Effector CD8-positive, alpha-beta T cell (primary cell): ENCODE measurements around the gene ADGRD1.

ENCODE experiments used
- DNase-seq: peaks from one replicate; lab custom pipeline; 2025; lab: John Stamatoyannopoulos, UW

The ADGRD1 gene

DNA sequence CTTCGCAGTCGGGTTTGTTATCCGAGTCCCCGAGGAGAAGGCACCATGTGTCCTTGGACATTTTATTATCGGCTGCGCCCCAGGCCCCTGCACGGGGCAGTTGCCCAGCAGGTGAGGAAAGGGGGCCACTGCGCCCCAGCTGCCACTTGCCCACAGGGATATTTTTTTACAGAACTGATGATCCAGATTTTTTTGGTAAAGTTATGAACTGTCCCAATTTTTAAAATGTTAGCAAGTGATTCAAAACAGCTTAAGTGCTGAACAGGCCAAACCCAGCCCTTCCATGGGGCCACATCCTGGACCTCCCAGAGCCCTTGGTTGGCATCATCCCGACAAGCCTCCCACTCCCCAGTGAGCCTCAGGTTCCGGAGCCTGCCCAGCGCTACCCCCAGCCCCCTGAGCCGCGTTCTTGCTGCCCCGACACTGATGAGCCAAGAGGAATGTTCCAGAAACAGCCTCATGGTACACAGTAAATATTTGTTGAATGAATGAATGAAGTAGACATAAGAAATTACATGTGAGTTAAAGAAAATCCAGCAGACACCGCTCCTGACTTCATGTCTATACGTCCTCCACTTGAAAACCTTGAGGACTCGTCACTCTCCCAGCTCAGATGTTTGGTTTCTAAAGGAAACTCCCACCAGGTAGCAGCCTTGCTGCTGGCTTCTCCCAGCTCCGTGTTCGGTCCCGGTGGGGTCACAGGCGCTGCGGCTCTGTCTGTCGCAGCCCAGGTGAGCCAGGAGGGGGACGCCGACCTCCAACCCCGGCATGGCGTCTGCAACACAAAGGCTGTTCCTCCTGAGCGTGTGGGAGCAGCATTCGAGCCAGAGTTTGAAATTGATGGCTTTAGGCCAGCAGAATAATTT is 88.5 kb downstream of the ADGRD1 start:
- DNase-seq: no peak

DNA sequence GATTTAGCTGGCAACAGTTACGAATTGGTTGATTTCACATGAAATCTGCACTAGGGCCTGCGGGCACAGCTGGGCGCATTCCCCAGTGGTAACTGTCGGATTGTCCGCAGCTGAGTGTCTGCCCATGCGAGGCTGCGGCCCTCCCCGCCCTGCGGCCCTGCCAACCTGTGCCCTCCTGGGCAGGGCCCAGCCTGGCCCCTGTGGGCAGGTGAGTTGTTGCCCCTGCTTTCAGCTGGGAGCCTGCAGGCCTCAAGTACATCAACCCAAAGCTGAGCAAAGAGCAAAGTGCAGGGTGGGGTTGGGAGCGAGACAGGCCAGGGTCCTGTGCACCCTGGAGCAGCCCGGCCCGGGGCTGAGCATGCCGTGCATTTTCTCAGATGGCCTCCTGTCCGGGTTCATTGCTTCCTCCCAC is 89.1 kb downstream of the ADGRD1 start:
- no peak for DNase-seq

DNA sequence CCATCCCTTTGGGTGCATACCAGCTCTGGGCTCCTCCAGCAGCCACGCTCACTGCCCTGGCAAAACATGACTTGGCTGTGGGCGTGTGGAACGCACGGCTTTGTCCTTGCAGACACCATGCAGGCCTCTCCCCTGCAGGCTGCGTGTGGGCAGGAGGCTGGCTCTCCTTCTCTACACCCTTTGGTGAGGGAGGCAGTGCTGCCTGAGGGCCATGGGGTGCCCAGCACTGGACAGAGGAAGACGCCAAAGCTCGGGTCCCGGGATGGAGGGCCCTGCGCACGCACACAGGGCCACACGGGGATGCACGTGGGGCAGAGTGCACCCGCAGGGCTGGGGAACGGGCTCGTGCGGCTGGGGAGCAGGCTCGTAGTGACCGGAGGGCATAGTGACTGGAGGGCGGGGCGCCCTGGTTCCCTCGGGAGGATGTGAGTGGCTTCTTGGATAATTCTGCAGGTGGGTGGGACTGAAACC is 89.7 kb downstream of the ADGRD1 start:
- no peak for DNase-seq

DNA sequence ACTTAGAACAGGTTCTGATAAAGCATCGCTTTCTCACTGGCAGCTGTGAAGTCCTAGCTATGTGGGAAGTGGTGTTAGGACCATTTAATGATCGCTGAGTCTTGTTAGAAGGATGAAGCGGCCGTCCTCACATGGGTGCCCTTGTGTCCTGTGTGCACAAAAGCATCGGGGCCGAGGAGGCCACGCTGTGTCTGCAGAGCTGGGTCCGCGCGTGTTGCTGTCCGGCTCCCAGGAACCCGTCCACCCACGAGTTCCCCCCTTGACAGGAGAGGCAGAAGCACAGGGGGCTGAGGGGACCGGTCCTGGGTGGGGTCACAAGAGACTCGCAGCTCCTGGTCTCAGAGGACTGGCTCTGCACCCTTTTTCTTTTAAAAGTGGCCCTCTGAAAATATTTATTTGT is 90.4 kb downstream of the ADGRD1 start:
- no peak for DNase-seq

DNA sequence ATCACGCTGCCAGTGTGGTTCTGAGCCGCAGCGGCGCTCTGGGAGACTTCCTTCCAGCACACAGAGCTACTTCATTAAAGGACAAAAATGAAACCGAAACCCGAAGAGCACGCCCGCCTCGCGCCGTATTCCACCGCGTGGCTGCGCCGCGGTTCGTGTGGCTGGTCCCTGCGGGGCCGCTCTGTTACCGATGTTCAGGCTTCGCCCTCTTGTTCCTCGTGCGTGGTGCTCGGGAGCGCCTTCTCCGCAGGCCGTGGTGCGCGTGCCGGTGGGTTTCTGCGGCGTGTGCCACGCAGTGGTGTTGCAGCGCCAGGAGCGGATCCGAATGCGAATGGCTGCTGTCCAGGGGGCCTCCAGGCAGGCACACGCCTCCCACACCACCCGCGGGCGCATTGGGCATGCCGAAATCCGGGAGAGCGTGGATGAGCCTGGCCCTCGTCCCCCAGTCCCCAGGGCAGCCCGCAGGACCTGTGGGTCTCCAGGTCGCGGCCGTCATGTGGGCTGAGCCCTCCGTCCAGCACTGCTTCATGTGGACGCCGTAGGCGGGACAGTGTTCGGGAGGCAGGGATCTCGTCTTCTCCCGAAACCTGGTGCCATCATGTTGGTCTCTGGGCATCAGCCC is 91.2 kb downstream of the ADGRD1 start:
- DNase-seq: no peak

DNA sequence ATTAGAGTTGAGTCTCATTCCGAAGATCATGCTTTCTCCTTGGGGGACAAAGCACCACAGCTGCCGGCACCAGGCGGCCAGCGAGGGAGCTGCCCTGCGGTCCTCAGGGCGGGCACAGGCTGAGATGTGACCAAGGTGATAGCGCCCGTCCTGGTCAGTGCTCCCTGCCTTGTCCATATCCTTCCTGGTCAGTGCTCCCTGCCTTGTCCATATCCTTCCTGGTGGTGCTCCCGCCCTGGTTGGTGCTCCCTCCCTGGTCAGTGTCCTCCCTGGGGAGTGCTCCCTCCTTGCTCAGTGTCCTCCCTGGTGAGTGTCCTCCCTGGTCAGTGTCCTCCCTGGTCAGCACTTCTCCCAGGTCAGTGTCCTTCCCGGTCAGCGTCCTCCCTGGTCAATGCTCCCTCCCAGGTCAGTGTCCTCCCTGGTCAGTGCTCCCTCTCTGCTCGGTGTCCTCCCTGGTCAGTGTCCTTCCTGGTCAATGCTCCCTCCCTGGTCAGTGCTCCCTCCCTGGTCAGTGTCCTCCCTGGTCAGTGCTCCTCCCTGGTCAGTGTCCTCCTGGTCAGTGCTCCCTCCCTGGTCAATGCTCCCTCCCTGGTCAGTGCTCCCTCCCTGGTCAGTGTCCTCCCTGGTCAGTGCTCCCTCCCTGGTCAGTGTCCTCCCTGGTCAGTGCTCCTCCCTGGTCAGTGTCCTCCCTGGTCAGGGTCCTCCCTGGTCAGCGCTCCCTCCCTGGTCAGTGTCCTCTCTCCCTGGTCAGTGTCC is 92.2 kb downstream of the ADGRD1 start:
- DNase-seq: no peak

DNA sequence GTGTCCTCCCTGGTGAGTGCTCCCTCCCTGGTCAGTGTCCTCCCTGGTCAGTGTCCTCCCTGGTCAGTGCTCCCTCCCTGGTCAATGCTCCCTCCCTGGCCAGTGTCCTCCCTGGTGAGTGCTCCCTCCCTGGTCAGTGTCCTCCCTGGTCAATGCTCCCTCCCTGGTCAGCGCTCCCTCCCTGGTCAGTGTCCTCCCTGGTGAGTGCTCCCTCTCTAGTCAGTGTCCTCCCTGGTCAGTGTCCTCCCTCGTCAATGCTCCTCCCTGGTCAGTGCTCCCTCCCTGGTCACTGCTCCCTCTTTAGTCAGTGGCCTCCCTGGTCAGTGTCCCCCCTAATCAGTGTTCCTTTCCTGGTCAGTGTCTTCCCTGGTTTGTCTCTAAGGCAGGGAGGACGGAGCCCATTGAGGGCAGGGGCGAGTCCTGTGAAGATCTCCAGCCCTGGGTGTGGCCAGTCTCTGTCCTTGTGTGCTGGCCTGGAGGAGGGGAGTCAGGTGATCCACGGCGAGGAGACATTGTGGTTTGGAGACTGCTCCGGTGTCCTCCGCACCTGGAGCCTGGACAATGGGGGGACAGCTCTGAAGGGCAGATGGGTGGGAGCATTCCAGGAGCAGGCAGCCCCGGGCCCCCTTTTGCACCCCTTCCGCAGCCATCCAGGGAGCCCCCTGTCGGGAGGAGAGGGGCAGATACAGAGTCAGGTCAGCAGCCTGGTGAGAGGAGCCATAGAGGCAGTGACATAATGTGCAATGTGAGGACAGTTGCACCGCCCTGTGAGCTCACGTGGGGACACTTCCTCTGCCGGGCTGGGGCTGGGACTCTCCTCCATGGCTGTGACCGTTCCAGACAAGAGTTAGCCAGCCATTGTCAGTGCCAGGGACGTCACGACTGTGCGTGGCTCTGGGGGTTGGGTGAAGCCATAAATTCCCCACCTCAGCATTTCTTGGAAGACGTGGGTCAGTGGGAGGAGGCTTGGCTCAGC is 93.4 kb downstream of the ADGRD1 start:
- no peak for DNase-seq

DNA sequence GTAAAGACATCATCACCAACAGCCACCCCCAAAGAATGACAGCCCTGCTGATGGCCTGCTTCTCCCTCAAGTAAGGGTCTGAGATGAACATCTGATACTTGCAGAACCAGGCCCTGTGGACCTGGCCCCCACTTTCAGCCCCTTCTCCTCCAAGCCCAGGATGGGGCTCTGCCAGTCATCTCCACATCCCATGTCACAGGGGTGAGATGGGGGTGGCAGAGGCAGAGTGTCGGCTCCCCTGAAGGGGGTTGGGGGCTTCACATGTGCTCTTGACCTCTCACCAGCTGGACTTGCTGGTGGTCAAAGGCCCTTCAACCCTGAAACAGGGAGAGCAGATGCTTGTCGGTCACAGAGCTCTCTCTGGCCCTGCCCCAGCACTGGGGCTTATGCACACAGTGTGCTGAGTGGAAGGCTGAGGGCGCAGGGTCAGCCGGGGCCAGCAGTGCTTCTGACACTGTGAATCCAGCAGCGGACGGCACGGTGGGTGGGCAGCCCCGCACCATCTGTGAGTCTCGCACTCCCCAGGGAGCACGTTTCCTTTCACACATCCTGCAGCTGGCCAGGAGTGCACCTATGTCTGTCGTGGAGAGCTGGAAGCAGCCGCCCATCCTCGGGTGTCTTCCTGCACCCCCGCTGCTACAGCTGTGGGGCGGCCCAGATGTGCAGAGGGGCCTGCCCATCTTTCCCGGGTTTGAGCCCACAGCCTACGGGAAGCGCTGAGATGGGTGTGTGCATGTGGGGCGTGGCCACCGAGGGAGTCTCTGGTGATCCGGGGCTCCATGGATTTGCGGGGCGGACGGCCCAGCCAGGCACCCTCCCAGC is 94.3 kb downstream of the ADGRD1 start:
- no peak for DNase-seq

DNA sequence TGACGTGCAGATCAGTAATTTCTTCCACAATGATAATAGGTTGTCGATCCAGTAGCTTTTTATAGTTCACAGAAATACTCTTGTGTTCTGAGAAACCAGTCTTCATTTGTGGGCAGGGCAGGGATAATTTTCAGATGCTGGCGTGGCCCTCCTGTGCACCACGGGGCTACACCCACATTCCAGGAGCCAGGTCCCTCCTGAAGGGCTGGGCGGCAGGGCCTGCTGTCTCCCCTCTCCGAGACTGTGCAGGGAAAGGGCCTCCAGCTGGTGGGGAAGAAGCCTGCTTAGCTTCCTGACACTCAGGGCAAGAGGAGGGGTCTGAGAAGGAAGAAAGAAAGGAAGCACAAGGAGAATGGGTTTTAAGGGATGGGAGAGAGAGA is 94.9 kb downstream of the ADGRD1 start:
- no peak for DNase-seq

DNA sequence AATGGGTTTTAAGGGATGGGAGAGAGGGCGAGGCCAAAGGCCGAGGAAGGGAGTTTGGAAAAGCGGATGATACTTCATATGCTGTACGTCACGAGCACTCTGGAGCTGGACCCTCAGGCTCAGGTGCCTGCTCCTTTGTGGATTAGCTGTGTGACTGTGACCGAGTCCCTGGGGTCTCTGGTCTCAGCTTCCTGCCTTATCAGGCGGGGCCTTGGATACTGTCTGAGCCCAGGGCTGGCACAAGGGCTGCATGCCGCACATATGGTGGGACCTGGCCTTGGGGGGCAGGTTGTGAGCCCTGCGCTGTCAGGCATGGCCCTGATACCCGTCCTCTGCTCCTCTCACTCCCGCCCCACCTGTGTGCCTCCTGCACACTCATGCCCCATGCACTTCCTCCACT is 95.3 kb downstream of the ADGRD1 start:
- no peak for DNase-seq

DNA sequence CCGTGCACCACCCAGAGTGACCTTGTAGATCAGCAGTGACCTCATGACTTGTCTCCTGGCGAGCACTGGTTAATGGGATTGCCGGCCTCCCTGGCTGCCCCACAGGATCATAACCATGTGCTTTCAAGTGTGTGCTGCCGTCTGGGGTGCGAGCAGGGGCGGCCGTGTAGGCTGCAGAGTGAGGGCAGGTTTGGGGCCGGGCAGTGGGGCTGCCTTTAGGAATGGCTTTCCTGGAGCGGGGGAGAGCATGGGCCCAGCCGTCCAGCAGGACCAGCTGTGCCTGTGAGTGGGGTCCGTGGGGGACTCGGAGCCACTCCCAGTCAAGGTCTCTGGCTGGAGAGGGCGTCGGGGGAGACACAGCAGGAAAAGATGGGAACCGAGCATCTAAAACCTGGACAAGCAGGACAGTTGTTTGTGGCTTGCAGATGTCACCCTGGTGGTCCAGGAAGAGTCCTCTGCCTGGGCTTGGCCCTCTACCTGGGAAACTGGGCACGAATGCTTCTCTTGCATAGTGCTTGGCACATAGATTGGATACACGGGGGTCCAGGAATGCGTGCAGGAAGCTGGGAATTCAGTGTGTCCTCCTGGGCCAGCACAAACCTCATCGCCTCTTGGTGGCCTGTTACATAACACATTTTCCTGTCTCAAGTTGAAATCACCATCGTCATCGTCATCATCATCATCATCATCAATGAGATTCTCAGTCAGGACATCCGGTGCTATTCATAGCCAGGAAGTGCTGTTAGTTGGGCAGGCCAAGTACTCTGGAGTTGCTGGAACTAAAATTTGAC is 96.0 kb downstream of the ADGRD1 start:
- no peak for DNase-seq

DNA sequence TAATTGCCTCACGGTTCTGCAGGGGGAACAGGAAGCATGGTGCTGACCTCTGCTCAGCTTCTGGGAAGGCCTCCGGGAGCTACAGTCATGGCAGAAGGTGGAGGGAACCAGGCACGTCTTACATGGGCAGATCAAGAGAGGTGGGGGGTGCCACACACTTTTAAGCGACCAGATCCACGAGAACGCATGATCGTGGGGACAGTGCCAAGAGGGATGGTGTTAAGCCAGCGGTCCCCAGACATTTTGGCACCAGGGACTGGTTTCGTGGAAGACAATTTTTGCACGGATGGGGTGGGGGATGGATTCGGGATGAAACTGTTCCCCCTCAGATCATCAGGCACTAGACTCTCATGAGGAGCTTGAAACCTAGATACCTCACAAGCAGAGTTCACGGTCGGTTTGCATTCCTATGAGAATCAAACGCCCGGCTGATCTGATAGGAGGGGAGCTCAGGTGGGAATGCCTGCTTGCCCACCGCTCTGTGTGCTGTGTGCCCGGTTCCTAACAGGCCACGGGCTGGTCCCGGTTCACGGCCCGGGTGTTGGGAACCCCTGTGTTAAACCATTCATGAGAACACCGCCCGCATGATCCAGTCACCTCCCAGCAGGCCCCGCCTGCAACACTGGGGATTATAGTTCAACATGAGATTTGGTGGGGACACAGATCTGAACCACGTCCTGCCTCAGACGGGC is 96.9 kb downstream of the ADGRD1 start:
- no peak for DNase-seq

DNA sequence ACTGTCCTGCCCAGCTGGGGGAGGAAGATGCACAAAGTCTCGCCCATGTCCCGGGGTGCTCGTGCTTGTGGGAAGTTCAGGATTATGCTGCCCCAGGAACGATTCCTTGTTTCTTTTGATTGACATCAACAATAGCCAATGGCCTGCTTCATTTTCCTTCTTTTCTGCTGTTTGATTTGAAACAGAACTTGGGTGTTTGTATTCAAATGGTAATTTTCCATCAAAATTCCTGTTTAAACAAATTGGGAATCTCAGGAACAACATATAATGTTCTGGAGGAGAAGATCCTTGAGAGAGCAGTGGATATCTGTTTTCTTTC is 97.4 kb downstream of the ADGRD1 start:
- no peak for DNase-seq

DNA sequence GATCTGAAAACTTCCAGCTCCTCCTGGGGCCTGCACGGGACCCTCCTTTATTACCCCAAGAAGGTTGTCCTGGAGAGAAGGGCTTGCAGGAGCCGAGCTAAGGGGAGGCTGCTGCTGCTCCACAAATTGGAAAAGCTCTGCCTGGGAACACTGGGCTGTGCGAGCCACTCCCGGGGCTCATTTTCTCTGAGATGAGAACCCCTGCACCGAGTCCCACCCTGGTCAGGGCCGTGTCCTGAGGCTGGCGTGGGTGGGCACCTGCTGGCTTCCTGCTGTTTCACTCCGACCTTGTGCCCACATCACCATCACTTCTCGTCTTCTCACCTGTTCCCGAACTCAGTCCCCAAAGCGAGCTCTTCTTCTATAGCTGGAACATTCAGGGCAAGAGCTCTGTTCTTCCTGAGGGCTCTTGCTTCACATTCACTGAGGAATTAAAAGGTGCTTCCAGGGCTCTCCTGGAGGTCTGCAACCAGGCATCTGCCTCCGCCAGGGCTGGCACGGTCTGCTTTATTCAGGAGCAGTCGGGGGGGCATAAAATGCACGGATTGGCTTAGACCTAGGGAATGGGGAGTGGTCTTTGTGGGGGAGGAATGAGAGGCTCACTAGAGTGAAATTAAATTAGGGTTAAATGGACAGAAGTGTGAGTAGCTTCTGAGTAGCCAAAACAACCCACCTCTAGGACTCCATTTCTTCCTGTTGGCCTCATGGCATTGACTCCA is 98.5 kb downstream of the ADGRD1 start:
- DNase-seq: no peak

DNA sequence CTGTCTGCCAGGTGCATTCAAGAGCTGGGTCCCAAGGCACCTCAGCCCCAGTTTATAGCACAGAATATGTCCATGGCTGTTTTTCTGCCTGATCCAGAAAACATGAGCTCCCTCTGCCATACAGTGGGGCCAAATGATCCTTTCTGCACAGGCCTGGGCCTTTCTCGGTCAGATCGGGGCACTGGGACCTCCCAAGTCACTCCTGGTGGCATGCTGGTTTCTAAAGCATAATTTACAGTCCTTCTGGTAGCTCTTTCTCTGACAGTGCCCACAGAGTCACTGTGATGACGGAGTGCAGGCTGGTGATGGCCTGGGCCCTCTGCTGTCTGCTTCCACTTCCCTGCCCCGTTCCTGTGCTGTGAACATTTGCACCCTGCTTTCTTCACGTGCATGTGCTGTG is 99.2 kb downstream of the ADGRD1 start:
- DNase-seq: no peak

DNA sequence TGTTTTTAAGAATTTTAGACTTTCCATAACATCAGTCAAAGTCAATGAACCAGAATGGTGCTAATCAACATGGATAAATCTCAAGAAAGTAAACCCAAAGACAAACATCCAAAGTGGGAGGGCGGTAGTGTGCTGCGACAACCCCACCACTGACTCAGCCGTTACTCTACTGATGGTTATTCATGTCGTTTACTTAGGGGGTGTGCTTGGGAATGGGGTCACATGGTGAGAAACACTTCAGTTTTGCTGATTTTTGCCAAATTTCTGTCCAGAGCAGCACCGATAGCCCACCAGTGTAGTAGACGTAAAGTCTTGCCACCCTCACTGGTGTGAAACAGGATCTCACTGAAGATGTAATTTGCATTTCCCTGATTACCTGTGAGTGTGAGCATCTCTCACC is 99.9 kb downstream of the ADGRD1 start:
- DNase-seq: no peak

DNA sequence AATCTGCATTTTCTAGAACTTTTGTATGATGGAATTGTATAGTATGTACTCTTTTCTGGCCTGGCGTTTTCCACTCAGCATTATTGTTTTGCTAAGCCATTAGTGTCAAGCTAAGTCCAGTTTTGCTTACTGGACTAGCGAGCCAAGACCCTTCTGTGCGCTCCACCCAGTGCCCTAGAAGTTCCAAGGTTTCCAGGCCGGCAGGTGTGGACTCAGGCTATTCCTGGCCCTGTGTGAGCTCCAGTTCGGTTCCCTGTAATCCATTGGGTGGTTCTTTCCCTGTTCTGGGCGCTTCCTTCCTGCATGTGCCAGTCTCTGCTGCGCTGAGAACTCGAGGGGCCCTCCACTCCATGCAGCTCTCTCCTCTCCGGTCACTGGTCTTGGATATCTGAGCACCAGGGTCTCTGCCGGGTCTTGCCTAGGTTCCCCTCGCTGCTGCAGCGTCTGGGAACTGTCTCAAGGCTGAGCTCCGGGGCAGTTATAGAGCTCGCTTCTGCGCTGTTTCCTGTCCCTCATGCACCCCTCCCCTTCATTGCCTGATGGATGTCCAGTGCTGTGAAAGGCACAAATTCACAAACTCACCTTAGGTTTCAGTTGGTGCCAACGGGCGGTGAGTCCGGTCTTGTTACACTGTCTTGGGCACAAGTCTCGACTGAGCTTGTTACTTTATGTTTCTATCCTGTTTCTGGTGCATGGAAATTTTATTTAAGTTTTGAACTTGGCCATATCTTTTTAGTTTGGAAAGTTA is 100.8 kb downstream of the ADGRD1 start:
- DNase-seq: no peak

DNA sequence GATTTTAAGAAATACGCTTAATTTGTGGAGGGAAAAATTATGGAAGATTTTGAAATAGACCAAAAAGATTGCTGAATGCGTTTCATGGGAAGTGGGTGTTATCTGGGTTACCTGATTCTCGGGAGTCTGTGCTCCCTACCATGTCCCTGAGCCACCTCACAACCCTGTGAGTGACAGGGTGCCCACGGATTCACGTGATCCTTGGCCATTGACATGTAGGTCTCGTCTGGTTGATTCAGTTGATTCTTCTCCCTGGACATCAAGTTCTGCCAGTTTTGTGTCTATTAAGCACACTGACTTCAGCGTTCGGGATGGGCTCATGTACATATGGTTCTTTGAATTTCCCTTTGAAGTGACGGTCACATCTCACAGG is 101.4 kb downstream of the ADGRD1 start:
- no peak for DNase-seq
